CD4-positive, alpha-beta T cell (primary cell): ENCODE results near the gene MIS12. TPM values are rescaled to one million over a fixed set of nuclear protein-coding genes. Genes with fewer than 3 reads are reported as not detected.

Experiments used
- ATAC-seq: fragments of 200-7000 bp; cut with Tn5 transposase; one replicate; pipeline ENCODE4 v1.10.0; 2022; ENCODE audit warnings: mild to moderate bottlenecking; ENCODE audit not compliant: poor library complexity
- CTCF ChIA-PET: fragments of 350-600 bp; sonication (Branson Sonifier 250); formaldehyde crosslinking; loops from one replicate; lab custom pipeline; 2021; ENCODE audit warnings: antibody characterized with exemption, inconsistent platforms; lab: Charles Lee
- POLR2A ChIA-PET: fragments of 350-600 bp; sonication (Branson Sonifier 250); formaldehyde crosslinking; loops from one replicate; lab custom pipeline; 2021; ENCODE audit warnings: antibody characterized with exemption, inconsistent platforms; lab: Charles Lee
- DNase-seq, 14 experiments: peaks; one replicate each; pipeline ENCODE4 v3.0.0-alpha.2; 2013 to 2020; ENCODE audit warnings: mixed read lengths in 2 of 14
- H3K27ac ChIP-seq, 2 donors: one replicate each; pipeline versions ENCODE4 v1.5.1 to v1.7.0; 2013; ENCODE audit warnings: low read length in 2 of 2, low read depth in 1 of 2, mild to moderate bottlenecking in 1 of 2
- H3K27me3 ChIP-seq, 2 experiments: 1 replicate in 1 of 2; 2 replicates in 1 of 2; pipeline versions ENCODE4 v1.6.1 to v1.7.0; 2013; ENCODE audit warnings: low read length in 2 of 2, control low read depth in 1 of 2, mild to moderate bottlenecking in 1 of 2, moderate library complexity in 1 of 2; ENCODE audit not compliant: insufficient read depth in 2 of 2, control insufficient read depth in 1 of 2
- H3K36me3 ChIP-seq: one replicate; pipeline ENCODE4 v1.6.1; 2013; ENCODE audit warnings: low read length, control low read depth; ENCODE audit not compliant: insufficient read depth
- H3K4me1 ChIP-seq: one replicate; pipeline ENCODE4 v1.6.1; 2013; ENCODE audit warnings: low read length, control low read depth; ENCODE audit not compliant: insufficient read depth
- H3K4me3 ChIP-seq: one replicate; pipeline ENCODE4 v1.5.1; 2013; ENCODE audit warnings: mild to moderate bottlenecking, low read length, moderate library complexity
- H3K9me3 ChIP-seq, 2 experiments: 1 replicate in 1 of 2; 2 replicates in 1 of 2; pipeline versions ENCODE4 v1.6.1 to v1.7.0; 2013; ENCODE audit warnings: low read length in 2 of 2, mild to moderate bottlenecking in 2 of 2, control low read depth in 1 of 2, moderate library complexity in 1 of 2; ENCODE audit not compliant: control insufficient read depth in 1 of 2, insufficient read depth in 1 of 2
- H3K27ac Mint-ChIP-seq: one replicate; pipeline ENCODE4 v1.8.0; 2020; ENCODE audit warnings: mixed read lengths
- H3K27me3 Mint-ChIP-seq: one replicate; pipeline ENCODE4 v1.8.0; 2021; ENCODE audit warnings: mixed read lengths
- H3K36me3 Mint-ChIP-seq: one replicate; pipeline ENCODE4 v1.8.0; 2021; ENCODE audit warnings: low read depth, mixed read lengths
- H3K4me1 Mint-ChIP-seq: one replicate; pipeline ENCODE4 v1.8.0; 2021; ENCODE audit warnings: low read depth, mixed read lengths
- H3K4me3 Mint-ChIP-seq: one replicate; pipeline ENCODE4 v1.8.0; 2020; ENCODE audit warnings: mild to moderate bottlenecking, mixed read lengths
- H3K9me3 Mint-ChIP-seq: one replicate; pipeline ENCODE4 v1.8.0; 2020; ENCODE audit warnings: mixed read lengths
- CTCF ChIP-seq: fragments of 200-600 bp; IDR thresholded peaks from one replicate; pipeline ENCODE4 v1.8.0; 2022; ENCODE audit warnings: antibody characterized with exemption, mild to moderate bottlenecking
- intact Hi-C, 2 experiments: fragments of 100-400 bp; cut with DNase I in 1 of 2; cut with micrococcal nuclease in 1 of 2; formaldehyde crosslinking; loops; one replicate each; pipeline versions ENCODE4 v1.15.1 to v1.9.0; 2023 to 2025; cut with DNase I, micrococcal nuclease
- total RNA-seq, 174 experiments: library from RNA in 2 of 174; stranded (reverse) in 2 of 174; gene quantifications; one replicate each; pipeline ENCODE4 v1.2.3 and lab custom pipeline; 2021 to 2026

Gene MIS12
- total RNA-seq, 2 experiments from 2014 or later: 19.2 to 20.3 TPM

GRCh38 chr17:5438716-5439445 is 47.5 kb upstream of the MIS12 start, which contains the start of gene C1QBP:
C1QBP (minus strand) TSS chr17:5439155; CDS start chr17:5439073, 82 bp downstream.
- H3K27me3 ChIP-seq: no peaks in the 10 kb centered on the region
- intact Hi-C loops: loop anchor here (1.0 to 10.0 kb wide), 7 partner anchors 19 to 242 kb away; partner anchors contain the start of genes DHX33 (in 2 of the 2), RPAIN (in 2 of the 2) and RABEP1 (in 1 of the 2)
- peak; percentile 96 for TF ChIP-seq CTCF
- DNase-seq: peak; percentile 85 to 97 (median 91)
- H3K27ac ChIP-seq: peak within 1 kb of the TSS; percentile 71 to 74
- ChIA-PET CTCF (interaction anchor here (0.6 to 2.8 kb wide), 30 partner anchors 8 to 1770 kb away, joined by 3 to 48 read pairs (median 5); partner anchors contain the start of genes DERL2, DHX33, EMC6 and MIS12), POLR2A (interaction anchor here (0.6 to 2.8 kb wide), 6 partner anchors 20 to 247 kb away, joined by 3 to 37 read pairs (median 6); partner anchors contain the start of genes DERL2, DHX33, MIS12 and NLRP1)
- Mint-ChIP-seq H3K4me3 (peak within 1 kb of the TSS; percentile 89), H3K27ac (peak within 1 kb of the TSS; percentile 86), H3K36me3 (peaks cover 45% of the 10 kb centered on the region), H3K9me3 (no peaks in the 10 kb centered on the region), H3K27me3 (no peaks in the 10 kb centered on the region), H3K4me1 (peaks cover 35% of the 10 kb centered on the region)
- H3K36me3 ChIP-seq: peaks cover 35% of the 10 kb centered on the region
- no peaks in the 10 kb centered on the region for H3K9me3 ChIP-seq
- peak within 1 kb of the TSS; percentile 70 for H3K4me3 ChIP-seq
- ATAC-seq: peak; percentile 93
- peaks cover 33% of the 10 kb centered on the region for H3K4me1 ChIP-seq

- CTCF ChIA-PET: interaction anchor here (0.6 to 2.8 kb wide), 30 partner anchors 9 to 1770 kb away, joined by 3 to 48 read pairs (median 5); partner anchors contain the start of genes DERL2, DHX33, EMC6 and MIS12
- peak overlapping the region; percentile 71 to 74 for H3K27ac ChIP-seq
- Mint-ChIP-seq H3K4me1 (peaks cover 35% of the 10 kb centered on the region), H3K4me3 (peak overlapping the region; percentile 89), H3K9me3 (no peaks in the 10 kb centered on the region), H3K27ac (peak overlapping the region; percentile 86), H3K27me3 (no peaks in the 10 kb centered on the region), H3K36me3 (peaks cover 47% of the 10 kb centered on the region)
- peaks cover 36% of the 10 kb centered on the region for H3K36me3 ChIP-seq
- ATAC-seq (no peak), DNase-seq (no peak)
- TF ChIP-seq CTCF: no peak
- H3K4me1 ChIP-seq: peaks cover 33% of the 10 kb centered on the region
- H3K9me3 ChIP-seq: no peaks in the 10 kb centered on the region
- no peaks in the 10 kb centered on the region for H3K27me3 ChIP-seq
- POLR2A ChIA-PET: interaction anchor here (0.6 to 2.8 kb wide), 6 partner anchors 20 to 247 kb away, joined by 3 to 37 read pairs (median 6); partner anchors contain the start of genes DERL2, DHX33, MIS12 and NLRP1
- intact Hi-C loops: loop anchor here (1.0 to 10.0 kb wide), 5 partner anchors 29 to 242 kb away; partner anchors contain the start of genes DHX33 (in 1 of the 2) and RABEP1 (in 1 of the 2)
- H3K4me3 ChIP-seq: peak overlapping the region; percentile 70
Observed at GRCh38 chr17:5439446-5439764, 47.0 kb upstream of the MIS12 start.

GRCh38 chr17:5443728-5444127 is 42.6 kb upstream of the MIS12 start:
- Mint-ChIP-seq H3K4me3 (no peak overlapping the region), H3K9me3 (no peaks in the 10 kb centered on the region), H3K4me1 (peaks cover 10% of the 10 kb centered on the region), H3K27me3 (no peaks in the 10 kb centered on the region), H3K27ac (no peak overlapping the region), H3K36me3 (peaks cover 54% of the 10 kb centered on the region)
- ChIA-PET CTCF (no interaction called here), POLR2A (no interaction called here)
- Histone ChIP-seq H3K9me3 (no peaks in the 10 kb centered on the region), H3K4me3 (no peak overlapping the region), H3K27ac (no peak overlapping the region), H3K4me1 (peaks cover 10% of the 10 kb centered on the region), H3K27me3 (no peaks in the 10 kb centered on the region), H3K36me3 (peaks cover 40% of the 10 kb centered on the region)
- ATAC-seq (no peak), DNase-seq (no peak)
- no peak for TF ChIP-seq CTCF
- intact Hi-C loops: loop anchor here in 1 of 2 experiments (10.0 kb wide), 1 partner anchor 981 kb away; no protein-coding TSS in a partner anchor
